ENCODE results near the gene ATXN10.
"Not testable (repeated sequence)": the region's sequence is repeated elsewhere in the genome, so short reads cannot be mapped to it uniquely, and the experiment has no call there.

The ATXN10 gene

GRCh38 chr22:45645150-45645525 is 26.5 kb upstream of the ATXN10 start:
- no peak for DNase-seq

GRCh38 chr22:45645526-45646414 is 25.9 kb upstream of the ATXN10 start:
- peak; percentile 85 to 90 for DNase-seq

DNA sequence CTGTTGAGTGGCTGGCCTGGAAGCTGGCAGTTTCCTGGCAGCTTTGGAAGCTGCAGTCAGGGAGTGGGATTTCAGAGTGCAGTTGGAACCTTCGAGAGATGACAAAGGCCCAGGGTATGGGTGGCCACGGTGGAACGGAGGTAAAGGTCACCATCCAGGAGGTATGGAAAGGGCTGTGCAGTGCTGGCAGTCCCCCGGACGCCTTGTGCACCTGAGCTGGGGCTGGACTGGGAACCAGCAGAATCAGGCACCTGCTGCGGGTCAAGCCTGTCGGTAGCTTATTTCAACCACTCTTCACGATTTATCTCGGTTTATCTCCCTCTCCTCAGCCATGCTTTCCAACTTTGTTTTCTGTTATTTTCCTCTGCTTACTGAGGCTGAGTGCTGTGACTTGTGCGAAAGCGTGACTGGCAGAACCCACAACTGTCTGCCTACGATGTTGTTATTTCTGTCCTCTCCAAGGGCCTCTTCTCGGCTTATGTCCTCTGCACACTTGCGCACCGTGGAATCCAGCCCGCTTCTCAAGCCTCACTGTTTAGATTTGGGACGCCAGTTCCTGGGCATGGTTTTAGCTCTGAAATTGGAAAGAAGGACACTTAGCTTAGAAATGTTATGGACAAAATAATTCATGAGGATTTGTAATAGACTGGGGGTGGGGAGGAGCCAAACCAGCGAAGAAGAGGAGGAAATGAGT is 24.0 kb upstream of the ATXN10 start:
- no peak for DNase-seq

DNA sequence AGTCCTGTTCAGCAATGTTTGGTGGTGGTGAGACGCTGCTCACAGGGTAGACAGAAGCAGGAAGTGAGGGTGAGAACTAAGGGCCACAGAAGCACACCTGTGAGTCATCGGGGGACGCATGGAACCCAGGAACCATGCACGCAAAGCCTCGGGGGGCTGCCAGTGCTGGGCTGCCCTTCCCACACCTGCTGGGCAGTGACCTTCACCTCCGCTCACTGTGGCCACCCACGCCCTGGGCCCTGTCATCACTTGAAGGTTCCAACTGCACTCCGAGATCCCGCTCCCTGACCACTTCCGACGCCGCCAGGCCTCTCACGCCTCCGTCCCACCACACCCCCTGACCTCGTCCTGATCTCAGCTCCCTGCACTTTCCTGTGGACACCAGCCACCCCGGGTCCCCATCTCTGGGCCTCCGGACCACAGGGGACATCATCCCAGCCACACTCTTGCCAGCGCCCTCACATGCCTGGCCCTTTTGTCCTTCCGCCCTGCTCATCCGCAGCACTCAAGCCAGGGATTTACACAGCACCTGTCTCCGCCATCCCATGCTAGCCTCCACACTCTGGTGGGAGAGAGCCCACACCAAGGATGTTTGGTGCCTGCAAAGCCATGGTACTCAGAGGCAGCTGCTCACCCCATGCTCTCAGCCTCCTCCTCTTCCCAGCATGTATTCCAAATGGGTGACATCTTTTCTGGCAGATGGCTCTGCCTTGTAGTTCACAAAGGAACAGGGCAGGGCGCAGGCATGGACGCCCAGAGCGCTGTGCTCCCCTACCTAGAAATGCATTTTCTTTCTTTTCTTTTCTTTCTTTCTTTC is 23.1 kb upstream of the ATXN10 start:
- no peak for DNase-seq

DNA sequence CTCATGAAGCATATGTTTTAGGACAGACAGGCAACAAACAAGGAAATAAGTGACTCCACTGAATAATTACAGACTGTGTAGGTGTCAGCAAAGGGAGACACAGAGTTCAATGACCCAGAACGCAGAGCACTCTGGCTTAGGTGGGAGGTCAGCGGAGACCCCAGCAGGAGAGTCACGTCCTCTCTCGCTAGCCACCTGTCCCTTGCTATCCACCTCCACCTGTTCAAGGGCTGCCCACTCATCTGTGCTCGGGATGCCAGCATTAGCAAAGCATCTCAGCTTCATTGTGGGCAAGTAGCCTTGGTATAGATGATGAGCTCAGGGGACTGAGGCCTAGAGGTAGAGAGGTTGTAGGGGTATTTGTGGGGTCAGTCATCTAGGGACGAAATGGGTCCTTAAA is 21.8 kb upstream of the ATXN10 start:
- DNase-seq = no peak

GRCh38 chr22:45650721-45651120 is 20.9 kb upstream of the ATXN10 start:
- no peak for DNase-seq

GRCh38 chr22:45651931-45652528 is 19.6 kb upstream of the ATXN10 start:
- DNase-seq = no peak

GRCh38 chr22:45656577-45656976 is 15.1 kb upstream of the ATXN10 start:
- DNase-seq = no peak

GRCh38 chr22:45657701-45658100 is 13.9 kb upstream of the ATXN10 start:
- no peak for DNase-seq

DNA sequence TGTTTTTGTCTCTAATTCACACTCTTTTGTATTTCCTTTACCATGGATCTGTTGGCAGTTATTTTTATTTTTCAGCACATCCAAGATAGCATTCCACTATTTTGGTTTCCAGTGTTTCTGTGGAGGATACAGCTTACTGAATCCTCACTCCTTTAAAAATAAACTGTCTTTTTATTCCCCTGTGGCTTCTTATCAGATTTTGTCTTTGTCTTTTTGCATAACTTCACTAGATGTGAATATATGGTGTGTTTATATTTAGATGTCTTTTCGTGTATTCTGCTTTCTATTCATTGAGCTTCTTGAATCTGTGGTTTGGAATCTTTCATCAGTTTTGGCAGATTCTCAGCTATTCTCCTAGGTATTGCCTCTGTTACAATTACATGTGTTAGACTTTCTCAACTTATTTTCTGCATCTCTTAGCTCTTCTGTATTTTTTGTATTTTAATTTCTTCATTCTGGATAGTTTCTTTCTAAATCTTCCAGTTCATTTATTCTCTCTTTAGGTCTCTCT is 7.4 kb upstream of the ATXN10 start:
- no peak for DNase-seq

DNA sequence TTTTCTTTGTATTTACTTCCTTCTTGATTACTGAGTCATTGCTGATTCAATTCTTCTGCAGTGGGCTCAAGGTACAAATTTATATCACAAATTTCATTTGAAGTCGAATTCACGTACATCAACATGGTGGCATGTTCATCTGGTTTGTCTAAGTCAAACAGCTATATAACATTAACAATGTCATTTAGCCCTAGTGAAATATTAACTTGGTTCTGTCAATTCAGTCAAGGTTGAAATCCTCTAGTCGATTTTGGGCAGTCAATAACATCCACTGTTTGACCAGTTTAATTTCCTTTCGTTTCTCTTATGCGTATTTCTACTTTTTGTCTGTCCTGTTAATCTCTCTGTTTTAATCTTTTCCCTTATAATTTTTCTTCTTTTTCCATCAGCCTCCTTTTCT is 4.1 kb upstream of the ATXN10 start:
- no peak for DNase-seq

DNA sequence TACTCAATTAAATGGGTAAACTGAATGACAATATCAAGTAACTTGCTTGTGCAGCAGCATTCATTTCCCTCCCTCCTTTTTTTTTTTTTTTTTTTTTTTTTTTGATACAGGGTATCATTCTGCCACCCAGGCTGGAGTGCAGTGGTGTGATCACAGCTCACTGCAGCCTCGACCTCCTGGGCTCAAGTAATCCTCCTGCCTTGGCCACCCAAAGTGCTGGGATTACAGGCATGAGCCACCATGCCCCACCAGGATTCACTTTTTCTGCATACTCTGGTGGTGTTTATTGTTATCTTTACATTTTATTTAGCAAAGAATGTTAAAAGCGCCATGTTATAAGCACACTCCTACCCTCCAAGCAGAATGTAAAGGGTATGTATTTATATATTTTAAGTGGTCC is 1.3 kb upstream of the ATXN10 start:
- DNase-seq = not testable (repeated sequence)

DNA sequence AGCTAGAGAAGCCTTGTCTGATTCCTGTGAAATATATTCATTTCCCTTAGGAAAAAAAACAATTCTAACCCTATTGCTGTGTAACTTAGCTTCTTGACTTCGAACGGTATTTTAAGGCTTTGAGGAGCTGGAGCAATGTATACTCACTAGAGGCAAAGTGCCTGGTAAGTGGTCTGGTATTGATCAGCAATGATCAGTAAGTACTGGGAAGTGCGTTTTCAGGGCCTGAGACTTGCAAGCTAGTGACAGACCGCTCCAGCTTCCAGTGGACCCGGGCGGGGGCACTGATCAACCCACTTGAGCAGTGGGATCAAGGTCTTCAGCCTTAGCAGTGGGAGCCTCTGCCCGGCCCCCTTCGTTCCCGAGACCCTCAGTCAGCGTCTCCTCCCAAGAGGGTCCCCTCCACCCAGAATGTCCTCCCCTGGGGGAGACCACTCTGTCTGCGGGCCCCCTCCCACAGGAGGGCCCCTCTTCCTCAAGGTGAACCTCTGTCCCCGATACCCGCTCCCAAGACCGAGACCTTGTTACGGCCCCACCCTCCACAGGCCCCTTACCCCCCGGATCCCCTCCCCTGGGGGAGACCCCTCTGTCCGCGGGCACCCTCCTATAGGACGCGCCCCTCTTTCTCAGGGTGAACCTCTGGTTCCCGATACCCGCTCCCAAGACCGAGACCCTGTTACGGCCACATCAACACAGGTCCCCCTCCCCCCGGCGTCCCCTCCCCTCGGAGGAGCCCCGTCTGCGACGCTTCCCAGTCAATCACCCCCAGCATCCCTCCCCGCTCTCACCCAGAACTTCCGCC is 452 bp upstream of the ATXN10 start:
- no peak for DNase-seq

DNA sequence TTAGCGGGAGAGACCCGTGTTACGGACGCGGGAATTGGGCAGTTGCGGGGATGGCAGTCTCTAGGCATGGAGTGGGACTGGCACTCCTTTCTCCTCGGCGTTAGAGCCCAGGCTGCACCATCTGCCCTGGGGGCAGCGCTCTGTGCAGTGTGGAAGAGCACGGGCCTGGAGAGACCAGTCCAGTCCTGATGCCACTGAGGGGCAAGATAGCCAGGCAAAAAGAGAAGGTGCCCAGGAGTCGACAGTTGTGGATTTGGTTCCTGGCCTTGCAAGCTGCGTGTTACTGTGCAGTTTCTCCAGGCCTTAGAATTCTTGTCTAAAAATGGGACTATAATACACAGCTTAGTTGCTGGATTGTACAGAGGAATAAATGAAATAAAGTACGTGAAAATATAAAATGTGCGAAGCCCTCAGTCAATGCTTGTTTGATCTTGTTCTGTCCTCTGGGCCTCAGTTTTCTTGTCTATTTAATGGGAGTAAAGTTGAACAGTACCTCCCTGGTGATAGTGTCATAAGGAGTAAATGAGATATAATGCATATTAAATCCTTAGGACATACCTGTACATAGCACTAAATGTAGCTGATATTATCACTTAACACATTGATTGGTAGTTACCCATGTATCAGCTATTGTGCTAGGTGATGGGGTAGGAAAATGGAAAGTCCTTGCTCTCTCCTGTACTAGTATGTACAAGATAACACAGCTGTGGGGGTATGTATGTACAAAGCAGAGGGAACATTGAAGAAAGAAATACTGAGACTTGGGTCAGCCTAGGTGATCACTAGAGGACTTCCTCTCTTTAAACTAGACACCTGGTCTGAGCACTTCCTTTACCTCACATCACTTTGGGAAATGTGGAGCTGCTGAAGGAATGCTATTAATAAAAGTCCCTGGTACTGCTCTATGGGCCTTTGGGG is 1.2 kb downstream of the ATXN10 start:
- peak in 1 of 2 experiments; percentile 60 for DNase-seq

DNA sequence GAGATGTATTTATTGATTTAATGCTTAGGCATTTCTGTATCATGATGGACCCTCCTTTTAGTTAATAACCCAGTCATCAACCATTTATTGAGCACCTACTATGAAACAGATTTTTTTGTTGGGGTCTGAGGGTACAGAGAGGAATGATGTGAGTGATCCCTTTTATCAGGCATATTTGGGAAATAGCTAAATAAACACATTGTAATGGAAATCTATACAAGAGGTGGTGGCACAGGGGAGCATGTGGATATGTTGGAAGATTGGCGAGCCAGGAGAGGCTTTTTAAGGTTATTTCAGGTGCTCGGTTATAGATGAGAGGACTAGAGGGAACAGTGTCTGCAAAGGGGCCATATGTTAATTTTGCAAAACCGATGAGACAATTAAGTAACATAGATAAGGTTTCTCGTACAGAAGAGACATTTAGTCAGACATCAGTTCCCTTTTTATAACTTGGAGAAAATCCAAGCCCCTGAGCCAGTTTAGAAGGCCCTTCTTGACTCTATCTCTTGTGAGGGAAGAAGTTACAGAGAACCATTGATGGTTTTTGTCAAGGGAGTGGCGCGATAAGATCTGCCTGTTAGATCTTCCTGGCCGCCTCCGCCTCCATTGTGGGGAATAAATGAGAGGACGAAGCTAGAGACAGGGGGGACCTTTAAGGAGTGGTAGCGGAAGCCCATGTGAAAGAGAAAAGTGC is 2.0 kb downstream of the ATXN10 start:
- no peak for DNase-seq

DNA sequence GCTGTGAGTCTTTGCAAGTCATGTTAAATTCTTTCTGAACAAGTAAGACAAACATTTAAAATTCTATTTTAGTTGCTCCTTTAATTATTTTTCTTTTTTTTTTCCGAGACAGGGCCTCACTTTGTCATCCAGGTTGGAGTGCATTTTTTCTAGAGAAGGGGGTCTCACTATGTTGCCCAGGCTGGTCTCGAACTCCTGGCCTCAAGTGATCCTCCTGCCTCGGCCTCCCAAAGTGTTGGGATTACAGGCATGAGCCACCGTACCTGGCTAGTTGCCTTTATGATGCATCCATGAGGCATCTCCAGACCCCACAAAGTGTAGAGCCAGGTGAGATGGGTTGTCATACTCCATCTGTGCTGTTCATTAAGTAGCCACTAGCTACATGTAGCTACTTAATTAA is 4.4 kb downstream of the ATXN10 start:
- DNase-seq = no peak

DNA sequence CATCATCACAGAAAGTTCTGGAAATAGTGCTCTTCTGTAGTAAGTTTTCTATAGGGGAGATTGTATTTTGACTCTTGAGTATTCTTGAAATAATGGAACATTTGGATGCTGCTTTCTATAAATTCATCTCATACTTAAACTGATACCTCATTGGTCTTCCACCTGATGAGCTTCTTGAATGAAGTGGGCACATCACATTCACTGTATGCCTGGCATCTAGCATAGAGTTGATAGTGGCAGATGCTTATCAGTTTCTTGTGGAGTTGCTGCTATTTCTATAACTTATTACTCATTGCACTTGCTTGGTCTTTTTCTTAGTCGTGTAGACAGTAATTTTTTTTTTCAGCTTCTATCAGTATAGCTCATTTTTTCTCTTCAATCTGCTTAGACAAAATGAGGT is 5.4 kb downstream of the ATXN10 start:
- DNase-seq = no peak

- no peak for DNase-seq
Measured at GRCh38 chr22:45678961-45679912, 7.6 kb downstream of the ATXN10 start.
